GM19452 (cell line): ENCODE data around the gene AMOTL1.
"Not testable (repeated sequence)": the region's sequence is repeated elsewhere in the genome, so short reads cannot be mapped to it uniquely, and the experiment has no call there.

Source experiments
- ATAC-seq: cut with Tn5 transposase; IDR thresholded peaks from one replicate; pipeline ENCODE4 v1.9.1; 2021; ENCODE audit not compliant: unreplicated experiment

Gene AMOTL1

DNA sequence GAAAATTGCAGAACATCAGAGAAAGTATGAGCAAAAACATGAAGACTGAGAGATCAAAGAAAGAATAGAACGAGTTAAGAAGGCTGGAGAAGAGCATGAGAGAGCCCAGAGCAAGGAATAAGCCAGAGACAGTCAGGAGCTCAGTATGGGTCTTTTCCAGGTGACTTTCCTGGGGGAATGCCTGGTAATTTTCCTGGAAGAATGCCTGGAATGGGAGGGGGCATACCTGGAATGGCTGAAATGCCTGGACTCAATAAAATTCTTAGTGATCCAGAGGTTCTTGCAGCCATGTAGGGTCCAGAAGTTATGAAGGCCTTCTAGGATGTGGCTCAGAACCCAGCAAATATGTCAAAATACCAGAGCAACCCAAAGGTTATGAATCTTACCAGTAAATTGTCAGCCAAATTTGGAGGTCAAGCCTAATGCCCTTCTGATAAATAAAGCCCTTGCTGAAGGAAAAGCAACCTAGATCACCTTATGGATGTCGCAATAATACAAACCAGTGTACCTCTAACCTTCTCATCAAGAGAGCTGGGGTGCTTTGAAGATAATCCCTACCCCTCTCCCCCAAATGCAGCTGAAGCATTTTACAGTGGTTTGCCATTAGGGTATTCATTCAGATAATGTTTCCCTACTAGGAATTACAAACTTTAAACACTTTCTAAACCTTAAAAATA lies 145.7 kb downstream of the AMOTL1 start:
- ATAC-seq = not testable (repeated sequence)

DNA sequence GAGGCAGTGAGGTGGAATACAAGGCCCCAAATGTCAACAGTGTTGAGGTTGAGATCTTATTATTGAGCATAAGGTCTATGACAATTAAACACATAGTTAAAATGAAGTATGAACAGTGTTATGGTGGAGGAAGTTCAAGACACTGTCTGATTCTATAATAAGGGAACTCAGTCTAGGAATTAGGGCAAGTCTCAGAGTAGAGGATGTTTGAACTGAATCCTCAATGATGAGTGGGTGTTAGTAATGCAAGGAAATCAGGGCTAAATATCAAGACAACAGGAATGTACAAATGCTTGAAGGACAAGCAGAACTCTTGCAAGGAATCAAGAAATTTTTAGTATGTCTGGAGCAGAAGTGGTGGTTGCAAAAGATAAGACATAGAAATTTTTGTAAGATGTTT lies 152.2 kb downstream of the AMOTL1 start:
- no peak for ATAC-seq

DNA sequence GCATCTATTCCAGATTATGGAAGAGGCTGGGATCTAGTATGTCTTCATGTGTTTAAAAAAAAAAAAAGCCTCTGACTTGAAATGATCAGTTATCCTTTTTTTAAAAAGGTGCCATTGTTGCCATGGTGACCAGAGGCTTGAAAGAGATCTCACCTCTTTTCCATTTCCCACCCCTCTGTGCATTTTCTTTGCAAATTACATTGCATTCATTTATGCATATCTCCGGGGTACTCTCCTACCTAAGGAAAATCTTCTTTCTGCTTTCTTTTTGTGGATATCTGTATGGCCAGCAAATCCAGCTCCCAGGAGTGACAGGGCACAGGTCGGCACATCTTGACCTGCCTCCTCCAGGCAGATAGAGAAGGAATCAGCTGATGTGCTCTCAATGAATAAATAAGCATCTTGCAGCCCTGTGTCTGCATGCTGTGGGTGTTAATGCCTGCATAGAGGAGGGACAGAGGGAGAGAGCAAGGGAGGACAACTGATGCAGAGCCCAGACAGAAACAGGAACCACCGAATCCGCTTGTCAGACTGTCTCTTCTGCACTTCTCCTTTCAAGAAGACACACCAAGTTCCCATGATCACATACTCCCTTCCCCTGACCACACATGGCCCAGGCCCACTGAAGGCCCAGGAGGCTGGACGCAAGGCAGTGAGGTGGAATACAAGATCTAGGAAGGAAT lies 154.3 kb downstream of the AMOTL1 start:
- ATAC-seq = no peak

DNA sequence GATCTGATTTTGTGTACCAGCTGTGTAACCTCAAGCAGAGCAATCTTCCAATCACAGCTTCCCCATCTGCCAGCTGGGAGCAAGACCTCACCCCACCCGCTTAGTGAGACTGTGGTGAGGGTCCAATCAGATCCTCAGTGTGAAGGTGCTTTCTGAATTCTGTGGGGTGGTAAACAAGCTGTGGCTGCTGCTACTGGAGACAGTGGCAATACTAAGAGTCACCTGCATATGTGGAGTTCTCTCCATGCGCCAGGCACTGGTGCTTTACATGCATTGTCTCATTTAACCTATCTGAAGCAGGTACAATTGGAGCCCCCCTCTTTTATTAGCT lies 154.8 kb downstream of the AMOTL1 start:
- ATAC-seq = no peak

DNA sequence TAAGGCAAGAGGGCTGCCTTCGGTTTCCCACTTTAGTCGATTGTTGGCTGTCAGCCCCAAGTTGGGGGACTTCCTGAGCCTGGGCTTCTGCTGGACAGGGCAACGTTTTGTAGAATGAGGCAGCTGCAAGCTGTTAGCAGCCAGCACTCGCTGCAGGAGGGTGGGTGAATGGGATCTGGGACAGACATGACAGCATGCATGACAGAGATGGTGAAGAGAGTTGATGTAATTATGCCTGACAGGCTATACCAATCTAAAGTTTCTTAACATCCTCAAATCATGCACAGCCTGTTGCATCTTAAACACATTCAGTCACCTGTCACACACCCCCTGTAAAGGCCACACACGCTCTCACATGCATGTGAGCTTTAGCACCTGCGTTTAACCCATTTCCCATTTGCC lies 156.0 kb downstream of the AMOTL1 start:
- no peak for ATAC-seq

DNA sequence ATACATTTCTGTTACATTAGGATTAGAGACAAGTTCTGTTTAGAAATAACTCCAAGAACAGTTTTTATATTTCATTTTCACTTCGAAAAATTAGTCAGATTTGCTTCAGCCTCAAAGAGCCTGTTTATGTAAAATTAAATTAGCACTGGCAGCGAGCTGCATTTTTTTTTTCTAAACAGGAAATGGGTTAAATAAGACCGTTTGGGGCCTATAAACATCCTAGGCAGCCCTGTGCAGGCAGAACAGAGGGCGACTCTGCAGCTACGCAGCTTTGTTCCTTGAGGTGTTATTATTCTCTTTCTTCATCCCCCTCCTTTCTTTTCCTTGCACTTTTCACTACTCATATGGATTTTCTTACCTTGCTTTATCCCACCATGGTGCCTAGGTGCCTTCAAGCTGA lies 156.5 kb downstream of the AMOTL1 start:
- ATAC-seq = no peak

DNA sequence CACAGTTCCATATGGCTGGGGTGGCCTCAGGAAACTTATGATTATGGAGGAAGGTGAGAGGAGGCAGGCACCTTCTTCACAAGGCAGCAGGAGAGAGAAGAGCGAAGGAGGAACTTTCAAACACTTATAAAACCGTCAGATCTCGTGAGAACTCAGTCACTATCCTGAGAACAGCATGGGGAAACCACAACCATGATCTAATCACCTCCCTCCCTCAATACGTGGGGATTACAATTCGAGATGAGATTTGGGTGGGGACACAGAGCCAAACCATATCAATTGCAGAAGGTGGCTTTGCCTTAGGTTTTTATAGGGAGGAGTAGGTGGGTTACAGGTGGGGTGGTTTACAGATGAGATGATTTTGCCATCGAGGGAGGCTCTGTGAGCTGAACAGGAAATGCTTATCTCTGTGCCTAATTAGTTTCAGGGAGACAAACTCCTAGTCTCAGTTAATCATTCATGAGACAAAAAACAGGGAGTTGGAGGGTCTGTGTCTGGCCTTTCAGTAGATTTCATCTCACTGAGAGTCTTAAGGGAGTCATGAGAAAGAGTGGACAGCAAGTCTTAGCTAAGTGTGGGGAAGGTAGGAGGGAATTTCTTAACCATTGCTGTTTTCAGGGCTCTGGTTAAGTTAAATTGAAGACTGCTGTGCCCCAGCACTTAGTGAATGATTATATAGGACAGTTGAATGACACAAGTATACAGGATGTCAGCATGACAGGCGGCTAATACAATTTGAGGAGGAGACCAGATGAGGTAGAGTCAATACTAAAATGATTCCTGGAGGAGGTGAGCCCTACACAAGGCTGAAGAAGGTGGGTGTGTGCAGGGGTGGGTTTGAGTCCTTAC lies 157.5 kb downstream of the AMOTL1 start:
- ATAC-seq = peak; percentile 83

DNA sequence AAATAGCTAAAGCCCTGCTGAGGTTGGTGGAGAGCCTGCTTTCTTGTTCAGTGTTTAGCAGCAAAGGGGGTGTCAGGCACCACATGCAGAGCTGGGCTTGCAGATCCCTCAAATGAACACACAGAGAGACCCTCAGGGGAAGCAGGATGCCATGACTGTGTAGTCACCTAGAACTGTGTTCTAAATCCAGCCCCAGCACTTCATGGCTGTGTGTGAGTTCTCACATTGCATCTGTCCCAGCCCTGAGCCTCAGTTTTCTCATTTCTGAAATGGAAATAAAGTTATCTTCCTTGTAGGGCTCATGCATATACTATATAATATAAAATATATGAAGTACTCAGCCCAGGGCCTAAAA lies 158.1 kb downstream of the AMOTL1 start:
- ATAC-seq = no peak
